GM12801 (cell line): ENCODE results near the gene KCND3.

Source experiments
- CTCF ChIP-seq: IDR thresholded peaks from one replicate; pipeline ENCODE4 v1.5.1; 2011; ENCODE audit warnings: control low read depth; ENCODE audit not compliant: insufficient read length; ENCODE audit errors: extremely low read depth

KCND3 gene

GRCh38 chr1:111811891-111812290, 177.6 kb downstream of the KCND3 start:
- no peak for TF ChIP-seq CTCF

GRCh38 chr1:111805251-111805650, 184.2 kb downstream of the KCND3 start:
- no peak for TF ChIP-seq CTCF

- no peak for TF ChIP-seq CTCF
Observed at GRCh38 chr1:111804776-111805175, 184.7 kb downstream of the KCND3 start.

- TF ChIP-seq CTCF = no peak
Observed at GRCh38 chr1:111803951-111804350, 185.5 kb downstream of the KCND3 start.

GRCh38 chr1:111802984-111803383, 186.5 kb downstream of the KCND3 start:
- TF ChIP-seq CTCF = no peak

GRCh38 chr1:111802110-111802509, 187.4 kb downstream of the KCND3 start:
- no peak for TF ChIP-seq CTCF

- TF ChIP-seq CTCF = no peak
Observed at GRCh38 chr1:111801071-111801850, 188.2 kb downstream of the KCND3 start.
